Neural progenitor cell (in vitro differentiated cells): ENCODE measurements around the gene TVP23A.

Source experiments
- CTCF ChIP-seq: fragments of 200-600 bp; sonication (generic); IDR thresholded peaks from 2 replicates; pipeline ENCODE4 v1.5.1; 2017; ENCODE audit warnings: antibody characterized with exemption, mild to moderate bottlenecking
- EZH2 ChIP-seq: fragments of 200-600 bp; sonication (generic); IDR thresholded peaks from 2 replicates; pipeline ENCODE4 v1.6.1; 2017; ENCODE audit warnings: antibody characterized with exemption, mild to moderate bottlenecking, moderate library complexity
- EZH2phosphoT487 ChIP-seq: fragments of 200-600 bp; sonication (generic); IDR thresholded peaks from 2 replicates; pipeline ENCODE4 v1.6.1; 2017; ENCODE audit warnings: antibody characterized with exemption

GRCh38 chr16:10865991-10866966 is 47.7 kb upstream of the TVP23A start:
- no peak for TF ChIP-seq CTCF
- no peak for TF ChIP-seq EZH2
- no peak for TF ChIP-seq EZH2phosphoT487
